Karpas-422 (cell line): ENCODE results near the gene SLC6A6. TPM values are rescaled to one million over a fixed set of nuclear protein-coding genes. Genes with fewer than 3 reads are reported as not detected.

Source experiments
- DNase-seq: peaks from one replicate; pipeline ENCODE4 v3.0.0-alpha.2; 2015
- H2AFZ ChIP-seq: fragments of 200-600 bp; sonication (generic); 2 replicates; pipeline ENCODE4 v1.6.1; 2014; ENCODE audit warnings: antibody characterized with exemption, low read length, mixed read lengths
- H3K27ac ChIP-seq: fragments of 200-600 bp; sonication (generic); 2 replicates; pipeline ENCODE4 v1.5.1; 2014; ENCODE audit warnings: mild to moderate bottlenecking, low read length, moderate library complexity
- H3K27me3 ChIP-seq: fragments of 200-600 bp; sonication (generic); 2 replicates; pipeline ENCODE4 v1.6.1; 2014; ENCODE audit warnings: low read length, mixed read lengths
- H3K36me3 ChIP-seq: fragments of 200-600 bp; sonication (generic); 2 replicates; pipeline ENCODE4 v1.6.1; 2014; ENCODE audit warnings: low read length, mixed read lengths; ENCODE audit not compliant: insufficient read depth
- H3K4me1 ChIP-seq: fragments of 200-600 bp; sonication (generic); 2 replicates; pipeline ENCODE4 v1.6.1; 2014; ENCODE audit warnings: mild to moderate bottlenecking, low read length, mixed read lengths
- H3K4me2 ChIP-seq: fragments of 200-600 bp; sonication (generic); 2 replicates; pipeline ENCODE4 v1.6.1; 2014; ENCODE audit warnings: low read length, low read depth, mild to moderate bottlenecking; ENCODE audit not compliant: poor library complexity, severe bottlenecking
- H3K4me3 ChIP-seq: fragments of 200-600 bp; sonication (generic); 2 replicates; pipeline ENCODE4 v1.5.1; 2014; ENCODE audit warnings: mild to moderate bottlenecking, antibody characterized with exemption, low read length, mixed read lengths
- H3K79me2 ChIP-seq: fragments of 200-600 bp; sonication (generic); 2 replicates; pipeline ENCODE4 v1.6.1; 2014; ENCODE audit warnings: mild to moderate bottlenecking, low read length, mixed read lengths
- H3K9ac ChIP-seq: fragments of 200-600 bp; sonication (generic); 2 replicates; pipeline ENCODE4 v1.6.0; 2014; ENCODE audit warnings: low read length
- H3K9me2 ChIP-seq: fragments of 200-600 bp; sonication (generic), shearing (Covaris generic); replicated peaks from 2 replicates; pipeline ENCODE4 v1.6.0; 2014; ENCODE audit warnings: mild to moderate bottlenecking, low read length, moderate library complexity; ENCODE audit not compliant: insufficient read depth
- H3K9me3 ChIP-seq: fragments of 300-700, 200-600 bp; sonication (generic); 2 replicates; pipeline ENCODE4 v1.6.1; 2014; ENCODE audit warnings: low read length, mixed read lengths
- H4K20me1 ChIP-seq: fragments of 200-600 bp; sonication (generic); 2 replicates; pipeline ENCODE4 v1.6.1; 2014; ENCODE audit warnings: mild to moderate bottlenecking, antibody characterized with exemption, low read length, low read depth; ENCODE audit not compliant: insufficient read depth
- total RNA-seq: library from RNA; depleted of rRNA; stranded (reverse); fragments of >200 nt; shearing (Covaris generic); gene quantifications from 2 replicates; pipeline ENCODE4 v1.2.3, GENCODE V29; 2014; ENCODE audit warnings: low replicate concordance

The SLC6A6 gene
- total RNA-seq, 1 experiment from 2014 or later: 30.2 TPM

- H2AFZ ChIP-seq: no peak overlapping the region
- no peaks in the 10 kb centered on the region for H3K9me2 ChIP-seq
- H3K4me1 ChIP-seq: no peaks in the 10 kb centered on the region
- H3K9ac ChIP-seq: no peak overlapping the region
- H3K36me3 ChIP-seq: no peaks in the 10 kb centered on the region
- H3K4me3 ChIP-seq: no peak overlapping the region
- no peak for DNase-seq
- H3K27me3 ChIP-seq: no peaks in the 10 kb centered on the region
- no peak overlapping the region for H3K4me2 ChIP-seq
- H3K27ac ChIP-seq: no peak overlapping the region
- H4K20me1 ChIP-seq: peaks cover 4% of the 10 kb centered on the region; the same call in 1 of the 2 replicates
- no peaks in the 10 kb centered on the region for H3K79me2 ChIP-seq
- no peaks in the 10 kb centered on the region for H3K9me3 ChIP-seq
Measured at GRCh38 chr3:14522129-14522691, 119.8 kb downstream of the SLC6A6 start.

GRCh38 chr3:14522768-14523167 is 120.4 kb downstream of the SLC6A6 start:
- Histone ChIP-seq H3K27ac (no peak overlapping the region), H2AFZ (no peak overlapping the region), H3K9me2 (no peaks in the 10 kb centered on the region), H3K36me3 (no peaks in the 10 kb centered on the region), H3K4me3 (no peak overlapping the region), H3K27me3 (no peaks in the 10 kb centered on the region), H3K4me2 (no peak overlapping the region), H3K9ac (no peak overlapping the region), H3K4me1 (no peaks in the 10 kb centered on the region), H4K20me1 (peaks cover 4% of the 10 kb centered on the region; the same call in 1 of the 2 replicates), H3K9me3 (no peaks in the 10 kb centered on the region), H3K79me2 (no peaks in the 10 kb centered on the region)
- DNase-seq: no peak

- H3K9me2 ChIP-seq: no peaks in the 10 kb centered on the region
- no peak overlapping the region for H3K27ac ChIP-seq
- H3K4me1 ChIP-seq: no peaks in the 10 kb centered on the region
- H3K4me2 ChIP-seq: no peak overlapping the region
- no peaks in the 10 kb centered on the region for H3K36me3 ChIP-seq
- H3K27me3 ChIP-seq: no peaks in the 10 kb centered on the region
- no peak for DNase-seq
- no peak overlapping the region for H3K9ac ChIP-seq
- H4K20me1 ChIP-seq: peaks cover 4% of the 10 kb centered on the region; the same call in 1 of the 2 replicates
- no peak overlapping the region for H2AFZ ChIP-seq
- H3K79me2 ChIP-seq: no peaks in the 10 kb centered on the region
- no peak overlapping the region for H3K4me3 ChIP-seq
- no peaks in the 10 kb centered on the region for H3K9me3 ChIP-seq
Measured at GRCh38 chr3:14523792-14524191, 121.4 kb downstream of the SLC6A6 start.

GRCh38 chr3:14524311-14524711 is 121.9 kb downstream of the SLC6A6 start:
- no peak overlapping the region for H3K4me2 ChIP-seq
- no peaks in the 10 kb centered on the region for H3K9me3 ChIP-seq
- no peaks in the 10 kb centered on the region for H3K36me3 ChIP-seq
- no peak overlapping the region for H3K27ac ChIP-seq
- H2AFZ ChIP-seq: no peak overlapping the region
- peaks cover 4% of the 10 kb centered on the region; the same call in 1 of the 2 replicates for H4K20me1 ChIP-seq
- no peaks in the 10 kb centered on the region for H3K27me3 ChIP-seq
- H3K4me3 ChIP-seq: no peak overlapping the region
- no peaks in the 10 kb centered on the region for H3K4me1 ChIP-seq
- DNase-seq: no peak
- no peaks in the 10 kb centered on the region for H3K9me2 ChIP-seq
- H3K9ac ChIP-seq: no peak overlapping the region
- H3K79me2 ChIP-seq: no peaks in the 10 kb centered on the region

GRCh38 chr3:14524920-14525660 is 122.7 kb downstream of the SLC6A6 start:
- DNase-seq: no peak
- Histone ChIP-seq H3K4me1 (no peaks in the 10 kb centered on the region), H3K27me3 (no peaks in the 10 kb centered on the region), H3K36me3 (no peaks in the 10 kb centered on the region), H2AFZ (no peak overlapping the region), H3K4me2 (no peak overlapping the region), H3K9me3 (no peaks in the 10 kb centered on the region), H3K27ac (no peak overlapping the region), H3K79me2 (no peaks in the 10 kb centered on the region), H3K9me2 (no peaks in the 10 kb centered on the region), H3K4me3 (no peak overlapping the region), H4K20me1 (peaks cover 4% of the 10 kb centered on the region; the same call in 1 of the 2 replicates), H3K9ac (no peak overlapping the region)

- Histone ChIP-seq H3K79me2 (no peaks in the 10 kb centered on the region), H3K27ac (no peak overlapping the region), H3K9ac (no peak overlapping the region), H3K36me3 (no peaks in the 10 kb centered on the region), H3K4me3 (no peak overlapping the region), H2AFZ (no peak overlapping the region), H3K27me3 (no peaks in the 10 kb centered on the region), H3K4me2 (no peak overlapping the region), H3K9me3 (no peaks in the 10 kb centered on the region), H4K20me1 (peaks cover 4% of the 10 kb centered on the region; the same call in 1 of the 2 replicates), H3K9me2 (no peaks in the 10 kb centered on the region), H3K4me1 (no peaks in the 10 kb centered on the region)
- DNase-seq: no peak
Measured at GRCh38 chr3:14525685-14526631, 123.6 kb downstream of the SLC6A6 start.

GRCh38 chr3:14528081-14528480 is 125.7 kb downstream of the SLC6A6 start:
- no peaks in the 10 kb centered on the region for H3K27me3 ChIP-seq
- H3K4me2 ChIP-seq: no peak overlapping the region
- H3K79me2 ChIP-seq: no peaks in the 10 kb centered on the region
- peaks cover 4% of the 10 kb centered on the region; the same call in 1 of the 2 replicates for H4K20me1 ChIP-seq
- no peaks in the 10 kb centered on the region for H3K9me2 ChIP-seq
- no peak overlapping the region for H3K9ac ChIP-seq
- H3K4me3 ChIP-seq: no peak overlapping the region
- no peaks in the 10 kb centered on the region for H3K9me3 ChIP-seq
- no peak for DNase-seq
- H3K4me1 ChIP-seq: no peaks in the 10 kb centered on the region
- no peak overlapping the region for H3K27ac ChIP-seq
- no peaks in the 10 kb centered on the region for H3K36me3 ChIP-seq
- no peak overlapping the region for H2AFZ ChIP-seq

- no peak overlapping the region for H3K27ac ChIP-seq
- no peaks in the 10 kb centered on the region for H3K27me3 ChIP-seq
- no peak overlapping the region for H3K4me2 ChIP-seq
- no peaks in the 10 kb centered on the region for H3K9me3 ChIP-seq
- no peaks in the 10 kb centered on the region for H3K36me3 ChIP-seq
- H4K20me1 ChIP-seq: no peaks in the 10 kb centered on the region
- no peak for DNase-seq
- no peaks in the 10 kb centered on the region for H3K4me1 ChIP-seq
- no peaks in the 10 kb centered on the region for H3K79me2 ChIP-seq
- no peak overlapping the region for H2AFZ ChIP-seq
- H3K9ac ChIP-seq: no peak overlapping the region
- H3K9me2 ChIP-seq: no peaks in the 10 kb centered on the region
- no peak overlapping the region for H3K4me3 ChIP-seq
Measured at GRCh38 chr3:14531856-14532395, 129.5 kb downstream of the SLC6A6 start.
